Breast epithelium (tissue), 3 donors: ENCODE results near the gene ZNF438.
"Not testable (repeated sequence)": the region's sequence is repeated elsewhere in the genome, so short reads cannot be mapped to it uniquely, and the experiment has no call there.

Experiments
- CTCF ChIP-seq, 3 donors: fragments of 450-650 bp; IDR thresholded peaks; one replicate each; pipeline ENCODE4 v1.5.1; 2016 to 2017; ENCODE audit warnings: antibody characterized with exemption in 3 of 3, mild to moderate bottlenecking in 3 of 3, moderate library complexity in 3 of 3
- POLR2A ChIP-seq: fragments of 450-650 bp; IDR thresholded peaks from one replicate; pipeline ENCODE4 v1.6.1; 2016; ENCODE audit warnings: antibody characterized with exemption, mild to moderate bottlenecking, moderate library complexity

- TF ChIP-seq CTCF (IDR thresholded peaks at IDR 0.05); POLR2A: not testable (repeated sequence)
Measured at GRCh38 chr10:31039006-31039405, 7.3 kb upstream of the ZNF438 start.
